Measurements from ENCODE around the gene TEX50.

DNA sequence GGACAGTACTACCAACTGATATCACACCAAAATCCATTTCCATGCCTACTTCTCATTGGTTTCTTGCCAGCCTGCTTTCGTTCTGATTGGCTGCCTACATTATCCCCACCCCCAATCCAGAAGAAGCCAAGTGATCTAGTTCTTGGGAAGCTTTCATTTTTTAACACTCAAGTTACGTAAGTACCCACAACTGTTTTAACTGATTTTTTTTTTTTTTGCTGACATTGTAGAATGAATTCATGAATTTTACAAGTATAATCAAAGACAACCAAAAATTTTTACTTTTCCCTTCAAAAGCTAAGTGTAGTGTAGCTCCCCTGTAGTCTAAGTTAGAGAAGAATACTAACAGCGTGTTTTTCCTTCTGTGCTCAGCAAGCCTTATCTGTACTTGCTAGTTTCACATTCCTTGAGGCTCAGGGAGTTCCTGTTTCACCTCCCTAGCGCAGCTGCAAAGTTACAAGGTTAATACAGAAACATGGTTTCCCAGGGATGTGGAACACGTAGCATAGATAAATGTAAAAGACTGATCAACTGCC is 32.0 kb upstream of the TEX50 start, which contains the start of gene SLC9C2:
- TF ChIP-seq, protein P1, sequence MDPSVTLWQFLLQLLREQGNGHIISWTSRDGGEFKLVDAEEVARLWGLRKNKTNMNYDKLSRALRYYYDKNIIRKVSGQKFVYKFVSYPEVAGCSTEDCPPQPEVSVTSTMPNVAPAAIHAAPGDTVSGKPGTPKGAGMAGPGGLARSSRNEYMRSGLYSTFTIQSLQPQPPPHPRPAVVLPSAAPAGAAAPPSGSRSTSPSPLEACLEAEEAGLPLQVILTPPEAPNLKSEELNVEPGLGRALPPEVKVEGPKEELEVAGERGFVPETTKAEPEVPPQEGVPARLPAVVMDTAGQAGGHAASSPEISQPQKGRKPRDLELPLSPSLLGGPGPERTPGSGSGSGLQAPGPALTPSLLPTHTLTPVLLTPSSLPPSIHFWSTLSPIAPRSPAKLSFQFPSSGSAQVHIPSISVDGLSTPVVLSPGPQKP (IDR thresholded peaks at IDR 0.05; ENCODE audit: low read depth, low read length) = no peak
- TF ChIP-seq KDM5A (IDR thresholded peaks at IDR 0.05) (no peak), ZC3H11A (IDR thresholded peaks at IDR 0.05) (no peak), KDM1A (IDR thresholded peaks at IDR 0.05; ENCODE audit: low read depth) (no peak), MAX (IDR thresholded peaks at IDR 0.05) (no peak), POLR2A (IDR thresholded peaks at IDR 0.05; ENCODE audit: low read length) (no peak), RAD21 (conservative IDR thresholded peaks at IDR 0.05 in 1 of 2, IDR thresholded peaks at IDR 0.05 in 1 of 2) (no peak), SREBF2 (IDR thresholded peaks at IDR 0.05) (no peak), EP300 (IDR thresholded peaks at IDR 0.05) (no peak), JUN (IDR thresholded peaks at IDR 0.05) (no peak)
- TF ChIP-seq, protein P2, sequence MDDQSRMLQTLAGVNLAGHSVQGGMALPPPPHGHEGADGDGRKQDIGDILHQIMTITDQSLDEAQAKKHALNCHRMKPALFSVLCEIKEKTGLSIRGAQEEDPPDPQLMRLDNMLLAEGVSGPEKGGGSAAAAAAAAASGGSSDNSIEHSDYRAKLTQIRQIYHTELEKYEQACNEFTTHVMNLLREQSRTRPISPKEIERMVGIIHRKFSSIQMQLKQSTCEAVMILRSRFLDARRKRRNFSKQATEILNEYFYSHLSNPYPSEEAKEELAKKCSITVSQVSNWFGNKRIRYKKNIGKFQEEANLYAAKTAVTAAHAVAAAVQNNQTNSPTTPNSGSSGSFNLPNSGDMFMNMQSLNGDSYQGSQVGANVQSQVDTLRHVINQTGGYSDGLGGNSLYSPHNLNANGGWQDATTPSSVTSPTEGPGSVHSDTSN (IDR thresholded peaks at IDR 0.05) = no peak

Data from A549 (cell line).